Neural cell (in vitro differentiated cells): ENCODE results near the gene IMPA2. TPM values are rescaled to one million over a fixed set of nuclear protein-coding genes. Genes with fewer than 3 reads are reported as not detected.

Experiments
- H2AFZ ChIP-seq: fragments of 200-600, 300-800 bp; sonication (generic), shearing (Covaris generic); 2 replicates; pipeline ENCODE4 v1.6.0; 2014; ENCODE audit warnings: low read depth, mild to moderate bottlenecking, antibody characterized with exemption, low read length, moderate library complexity
- H3F3A ChIP-seq: fragments of 200-600 bp; shearing (Covaris generic); 2 replicates; pipeline ENCODE4 v1.6.1; 2016; ENCODE audit warnings: mild to moderate bottlenecking, moderate library complexity, mixed read lengths, antibody characterized with exemption, low read length; ENCODE audit not compliant: insufficient read depth, poor library complexity, severe bottlenecking
- H3K27ac ChIP-seq: fragments of 200-600, 300-800 bp; sonication (generic), shearing (Covaris generic); 2 replicates; pipeline ENCODE4 v1.5.1; 2014; ENCODE audit warnings: mild to moderate bottlenecking, low read length, moderate library complexity
- H3K27me3 ChIP-seq: fragments of 300-800, 200-600 bp; sonication (generic), shearing (Covaris generic); 2 replicates; pipeline ENCODE4 v1.6.0; 2014; ENCODE audit warnings: mild to moderate bottlenecking, low read depth, low read length, moderate library complexity; ENCODE audit not compliant: insufficient read depth
- H3K36me3 ChIP-seq: fragments of 300-800, 200-600 bp; sonication (generic), shearing (Covaris generic); 2 replicates; pipeline ENCODE4 v1.5.1; 2014; ENCODE audit warnings: mild to moderate bottlenecking, antibody characterized with exemption, low read length, moderate library complexity; ENCODE audit not compliant: insufficient read depth
- H3K4me2 ChIP-seq: fragments of 300-800, 200-600 bp; sonication (generic), shearing (Covaris generic); 2 replicates; pipeline ENCODE4 v1.6.0; 2014; ENCODE audit warnings: mild to moderate bottlenecking, low read length
- H3K4me3 ChIP-seq: fragments of 300-800, 200-600 bp; sonication (generic), shearing (Covaris generic); 2 replicates; pipeline ENCODE4 v1.5.1; 2014; ENCODE audit warnings: mild to moderate bottlenecking, low read length, moderate library complexity
- H3K79me2 ChIP-seq: fragments of 200-600 bp; shearing (Covaris generic); replicated peaks from 2 replicates; pipeline ENCODE4 v1.6.0; 2014; ENCODE audit warnings: mild to moderate bottlenecking, low read length, moderate library complexity; ENCODE audit not compliant: insufficient read depth
- H3K9ac ChIP-seq: fragments of 300-800, 200-600 bp; sonication (generic), shearing (Covaris generic); 2 replicates; pipeline ENCODE4 v1.6.1; 2016; ENCODE audit warnings: mild to moderate bottlenecking, low read length, mixed read lengths
- H3K9me2 ChIP-seq: fragments of 200-600 bp; shearing (Covaris generic); 2 replicates; pipeline ENCODE4 v1.6.1; 2016; ENCODE audit warnings: mild to moderate bottlenecking, low read length, mixed read lengths; ENCODE audit not compliant: insufficient read depth
- H3K9me3 ChIP-seq: fragments of 200-600, 300-800 bp; sonication (generic), shearing (Covaris generic); 2 replicates; pipeline ENCODE4 v1.6.1; 2016; ENCODE audit warnings: mild to moderate bottlenecking, mixed run types, low read length, moderate library complexity, mixed read lengths
- H4K20me1 ChIP-seq: fragments of 200-600 bp; shearing (Covaris generic); 2 replicates; pipeline ENCODE4 v1.6.1; 2016; ENCODE audit warnings: mild to moderate bottlenecking, mixed run types; ENCODE audit not compliant: insufficient read depth
- CTCF ChIP-seq: fragments of 450-650 bp; IDR thresholded peaks from 2 replicates; pipeline ENCODE4 v1.5.1; 2014; ENCODE audit warnings: antibody characterized with exemption, mild to moderate bottlenecking, moderate library complexity; ENCODE audit not compliant: poor library complexity, severe bottlenecking
- EP300 ChIP-seq: fragments of 450-650 bp; conservative IDR thresholded peaks from 2 replicates; pipeline ENCODE4 v1.6.1; 2014; ENCODE audit warnings: antibody characterized with exemption, mild to moderate bottlenecking, moderate library complexity; ENCODE audit not compliant: poor library complexity, severe bottlenecking
- EZH2 ChIP-seq: fragments of 200-600, 300-800 bp; shearing (Covaris generic), sonication (generic); IDR thresholded peaks from 2 replicates; pipeline ENCODE4 v1.6.1; 2014; ENCODE audit warnings: antibody characterized with exemption, low read length, borderline replicate concordance, mild to moderate bottlenecking; ENCODE audit not compliant: insufficient read depth, poor library complexity, severe bottlenecking
- MXI1 ChIP-seq: fragments of 450-650 bp; conservative IDR thresholded peaks from 2 replicates; pipeline ENCODE4 v1.6.1; 2014; ENCODE audit warnings: antibody characterized with exemption, mild to moderate bottlenecking; ENCODE audit not compliant: poor library complexity, severe bottlenecking
- REST ChIP-seq: IDR thresholded peaks from 2 replicates; pipeline ENCODE4 v1.6.1; 2012; ENCODE audit warnings: borderline replicate concordance
- SMC3 ChIP-seq: fragments of 450-650 bp; conservative IDR thresholded peaks from 2 replicates; pipeline ENCODE4 v1.6.1; 2014; ENCODE audit warnings: antibody characterized with exemption, mild to moderate bottlenecking, moderate library complexity; ENCODE audit not compliant: poor library complexity
- TAF1 ChIP-seq: IDR thresholded peaks from 2 replicates; pipeline ENCODE4 v1.6.1; 2012; ENCODE audit warnings: low read depth
- polyA plus RNA-seq: library from polyadenylated mRNA; depleted of rRNA; stranded (reverse); fragments of >200 nt; gene quantifications from 2 replicates; pipeline ENCODE4 v1.2.3, GENCODE V29; 2014

Gene IMPA2
- polyA plus RNA-seq, 1 donor from 2014 or later: 2.7 TPM

- Histone ChIP-seq H3K27me3 (no peaks in the 10 kb centered on the region), H2AFZ (no peak overlapping the region), H3K9ac (no peak overlapping the region), H3K27ac (no peak overlapping the region), H4K20me1 (no peaks in the 10 kb centered on the region), H3K4me2 (no peak overlapping the region), H3K9me2 (no peaks in the 10 kb centered on the region), H3F3A (no peaks in the 10 kb centered on the region), H3K36me3 (no peaks in the 10 kb centered on the region), H3K79me2 (no peaks in the 10 kb centered on the region), H3K4me3 (no peak overlapping the region), H3K9me3 (no peaks in the 10 kb centered on the region)
- TF ChIP-seq CTCF (no peak), TAF1 (no peak), EZH2 (no peak), REST (no peak)
These were observed 64.9 kb downstream of the IMPA2 start for GRCh38 chr18:12046046-12046750.

- Histone ChIP-seq H3K4me2 (no peak overlapping the region), H4K20me1 (no peaks in the 10 kb centered on the region), H3K27me3 (no peaks in the 10 kb centered on the region), H3K9me3 (no peaks in the 10 kb centered on the region), H3K9me2 (no peaks in the 10 kb centered on the region), H3K27ac (no peak overlapping the region), H3K36me3 (no peaks in the 10 kb centered on the region), H3F3A (no peaks in the 10 kb centered on the region), H2AFZ (no peak overlapping the region), H3K9ac (no peak overlapping the region), H3K79me2 (no peaks in the 10 kb centered on the region), H3K4me3 (no peak overlapping the region)
- TF ChIP-seq MXI1 (no peak), CTCF (no peak), REST (no peak), EZH2 (no peak), EP300 (no peak), SMC3 (no peak)
These were observed 65.5 kb downstream of the IMPA2 start for GRCh38 chr18:12046751-12047335.
